Right forelimb (tissue), 1 donor: Measurements from ENCODE around the gene TRIM27.
"Not testable (repeated sequence)": the region's sequence is repeated elsewhere in the genome, so short reads cannot be mapped to it uniquely, and the experiment has no call there.

Experiments used
- DNase-seq: peaks from one replicate; pipeline ENCODE4 v3.0.0-alpha.2; 2018

The TRIM27 gene

GRCh38 chr6:28862077-28862476 lies 61.7 kb downstream of the TRIM27 start:
- no peak for DNase-seq

GRCh38 chr6:28861339-28861738 lies 62.4 kb downstream of the TRIM27 start:
- no peak for DNase-seq

- DNase-seq = no peak
Measured at GRCh38 chr6:28860581-28860980, 63.2 kb downstream of the TRIM27 start.

- no peak for DNase-seq
Measured at GRCh38 chr6:28858963-28859362, 64.8 kb downstream of the TRIM27 start.

DNA sequence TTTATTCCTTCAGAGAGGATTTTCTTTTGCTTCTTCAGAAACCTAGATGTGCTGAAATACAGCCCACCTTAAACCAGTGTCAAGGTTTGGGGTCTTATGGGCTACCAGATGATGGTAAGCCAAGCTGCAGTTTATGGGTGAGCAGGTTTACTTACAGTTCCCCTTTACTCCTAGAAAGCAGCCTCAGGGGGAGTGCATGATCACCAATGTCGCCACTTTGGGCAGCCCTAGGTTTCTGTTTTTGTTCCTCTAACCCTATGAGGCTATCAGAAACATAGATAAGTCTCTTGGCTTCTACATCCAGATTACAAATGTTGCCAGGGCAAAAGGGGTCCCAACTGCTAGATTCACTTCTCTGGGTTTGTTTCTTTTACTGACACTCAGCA lies 67.2 kb downstream of the TRIM27 start:
- no peak for DNase-seq

- not testable (repeated sequence) for DNase-seq
Measured at GRCh38 chr6:28854405-28854804, 69.4 kb downstream of the TRIM27 start.
